NCI-H146 treated with DMSO at 0.1 percent for 48 hours (cell line): Measurements from ENCODE around the gene SMPDL3A.
A peak's percentile ranks its signal among the peaks of the same experiment; 100 is the strongest.

Experiments
- DNase-seq: peaks from one replicate; lab custom pipeline; 2025; ENCODE audit not compliant: unreplicated experiment; lab: John Stamatoyannopoulos, UW

Gene SMPDL3A

DNA sequence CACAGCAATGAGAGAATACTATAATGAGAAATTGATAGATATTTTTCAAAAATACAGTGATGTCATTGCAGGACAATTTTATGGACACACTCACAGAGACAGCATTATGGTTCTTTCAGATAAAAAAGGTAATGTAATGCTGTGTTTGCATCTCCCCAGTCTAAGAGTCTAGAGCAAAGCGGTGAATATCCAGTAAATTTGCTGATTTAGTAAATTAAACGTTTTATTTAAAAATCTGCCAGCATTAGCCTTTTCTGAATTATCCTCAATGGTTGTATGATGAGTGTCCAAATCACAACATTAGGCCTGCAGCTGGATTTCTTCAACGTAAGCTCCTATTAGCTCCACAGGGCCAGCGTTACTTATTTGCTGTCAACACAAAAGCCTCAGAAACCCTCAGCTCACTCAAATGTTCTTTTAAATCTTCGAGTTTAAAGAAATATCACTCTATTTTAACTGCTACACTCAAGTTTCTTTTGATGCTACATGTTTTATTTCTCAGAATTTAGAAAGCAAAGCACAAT lies 16.0 kb downstream of the SMPDL3A start:
- DNase-seq = no peak

DNA sequence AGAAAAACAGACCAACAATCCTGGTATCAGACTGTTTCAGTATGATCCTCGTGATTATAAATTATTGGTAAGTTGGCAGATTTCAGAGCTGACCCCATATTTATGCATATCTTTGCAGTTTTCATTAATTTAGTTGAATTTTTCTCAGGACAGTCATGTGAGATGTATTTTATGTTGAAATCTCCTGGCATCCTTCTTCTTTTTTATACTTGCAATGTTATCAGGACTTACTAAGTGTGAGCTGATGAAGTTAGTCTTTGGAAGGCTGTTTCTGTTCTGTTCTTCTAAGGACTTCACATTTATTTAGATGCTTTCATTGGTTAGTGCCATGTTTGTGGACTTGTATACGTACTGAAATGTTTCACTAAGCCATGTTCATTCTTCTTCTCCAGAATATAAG lies 17.2 kb downstream of the SMPDL3A start:
- DNase-seq = no peak

DNA sequence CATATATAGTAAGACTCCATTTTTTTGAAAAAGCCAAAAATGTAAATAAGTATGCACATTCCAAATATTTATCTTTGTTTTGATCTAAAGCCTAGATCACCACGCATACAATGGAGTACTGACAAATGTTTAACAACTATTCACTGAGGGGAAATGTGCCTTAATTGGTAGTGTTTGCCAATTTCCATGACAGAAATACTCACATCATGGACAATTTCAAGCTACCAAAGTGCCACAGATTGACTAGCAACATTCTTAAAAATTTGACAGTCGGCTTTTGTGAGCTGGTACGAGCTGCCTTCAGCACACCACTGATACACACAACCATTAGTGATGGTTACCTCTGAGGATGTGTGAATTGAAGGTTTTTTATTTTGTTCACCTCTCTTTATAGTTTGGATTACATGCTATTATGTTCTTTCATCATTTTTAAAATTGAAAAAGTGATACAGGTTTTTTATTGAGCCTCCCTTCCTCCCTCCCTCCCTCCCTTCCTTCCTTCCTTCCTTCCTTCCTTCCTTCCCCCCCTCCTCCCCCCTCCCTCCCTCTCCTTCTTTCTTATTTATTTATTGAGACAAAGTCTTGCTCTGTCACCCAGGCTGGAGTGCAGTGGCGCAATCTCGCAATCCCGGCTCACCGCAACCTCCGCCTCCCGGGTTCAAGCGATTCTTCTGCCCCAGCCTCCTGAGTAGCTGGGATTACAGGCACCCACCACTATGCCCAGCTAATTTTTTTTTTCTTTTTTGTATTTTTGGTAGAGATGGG lies 19.2 kb downstream of the SMPDL3A start:
- DNase-seq = no peak

DNA sequence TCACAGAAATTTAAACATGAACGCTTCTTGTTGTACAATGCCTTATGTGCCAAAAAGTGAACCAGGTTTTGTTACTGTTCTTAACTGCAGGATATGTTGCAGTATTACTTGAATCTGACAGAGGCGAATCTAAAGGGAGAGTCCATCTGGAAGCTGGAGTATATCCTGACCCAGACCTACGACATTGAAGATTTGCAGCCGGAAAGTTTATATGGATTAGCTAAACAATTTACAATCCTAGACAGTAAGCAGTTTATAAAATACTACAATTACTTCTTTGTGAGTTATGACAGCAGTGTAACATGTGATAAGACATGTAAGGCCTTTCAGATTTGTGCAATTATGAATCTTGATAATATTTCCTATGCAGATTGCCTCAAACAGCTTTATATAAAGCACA lies 19.9 kb downstream of the SMPDL3A start:
- no peak for DNase-seq

DNA sequence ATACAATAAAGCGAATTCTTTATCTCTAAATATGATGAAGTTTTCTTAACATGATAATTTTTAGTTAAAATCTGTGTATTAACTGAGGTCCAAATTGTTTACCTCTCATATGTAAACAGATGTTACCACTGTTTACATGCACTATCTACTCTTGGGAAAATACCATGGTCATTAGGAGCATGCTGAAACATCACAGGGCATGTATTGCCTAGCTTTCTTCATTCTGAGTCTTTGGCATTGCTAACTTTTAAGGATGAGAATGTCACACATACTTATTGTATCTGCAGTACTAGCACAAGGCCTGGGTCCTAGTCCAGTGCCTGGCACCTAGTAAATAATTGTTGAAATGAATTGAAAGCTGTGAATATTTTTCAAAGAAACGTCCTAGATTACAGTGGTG lies 20.6 kb downstream of the SMPDL3A start:
- DNase-seq = no peak

DNA sequence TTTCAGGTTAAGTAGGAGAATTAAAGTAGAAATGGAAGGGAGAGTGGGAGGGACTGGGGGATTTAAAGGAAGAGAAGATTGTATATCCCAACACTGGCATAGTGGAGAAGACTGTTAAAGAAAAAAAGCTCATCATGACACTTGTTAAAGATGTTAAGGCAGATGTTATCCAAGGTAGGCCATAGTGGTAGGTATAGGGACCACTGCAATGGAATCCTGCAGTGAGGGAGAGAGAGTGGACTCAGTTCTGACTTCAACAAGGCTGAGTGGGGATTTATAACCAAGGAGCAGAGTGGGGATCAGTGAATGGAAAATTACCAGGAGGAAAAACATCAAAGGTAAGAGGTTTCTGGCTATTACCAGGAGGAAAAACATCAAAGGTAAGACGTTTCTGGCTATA lies 21.1 kb downstream of the SMPDL3A start:
- no peak for DNase-seq

DNA sequence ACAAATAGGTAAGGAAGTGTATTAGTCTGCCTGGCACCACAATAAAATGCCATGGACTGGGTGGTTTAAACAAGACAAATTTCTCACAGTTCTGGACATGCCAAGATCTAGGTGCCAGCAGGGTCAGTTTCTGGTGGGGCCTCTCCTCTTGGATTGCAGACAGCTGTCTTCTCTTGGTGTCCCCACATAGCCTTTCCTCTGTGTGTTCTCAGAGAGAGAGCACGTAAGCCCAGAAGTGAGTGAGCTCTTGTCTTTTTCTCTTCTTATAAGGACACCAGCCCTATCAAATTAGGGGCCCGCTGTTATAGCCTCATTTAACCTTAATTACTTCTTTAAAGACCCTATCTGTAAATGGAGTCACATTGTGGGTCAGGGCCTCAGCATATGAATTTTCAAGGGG lies 28.3 kb downstream of the SMPDL3A start:
- DNase-seq = peak; percentile 85

DNA sequence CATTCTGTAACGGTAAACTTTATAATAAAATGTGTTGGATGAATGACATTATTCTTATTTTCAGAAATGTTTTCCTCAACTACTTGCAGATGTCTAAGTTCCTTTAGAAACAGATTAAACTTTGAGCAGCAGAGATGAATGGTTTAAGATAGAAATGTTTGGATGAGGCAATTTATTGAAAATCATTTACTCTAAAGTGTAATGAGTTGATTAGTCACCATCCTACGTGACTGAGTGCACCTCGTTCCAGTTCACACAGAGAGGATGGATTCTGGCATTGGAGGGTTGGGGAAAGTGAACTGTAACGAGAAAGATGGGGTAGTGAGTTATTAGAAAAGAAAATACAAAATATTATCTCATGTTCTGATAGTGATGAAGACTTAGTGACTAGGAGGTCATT lies 28.7 kb downstream of the SMPDL3A start:
- DNase-seq = peak; percentile 89

DNA sequence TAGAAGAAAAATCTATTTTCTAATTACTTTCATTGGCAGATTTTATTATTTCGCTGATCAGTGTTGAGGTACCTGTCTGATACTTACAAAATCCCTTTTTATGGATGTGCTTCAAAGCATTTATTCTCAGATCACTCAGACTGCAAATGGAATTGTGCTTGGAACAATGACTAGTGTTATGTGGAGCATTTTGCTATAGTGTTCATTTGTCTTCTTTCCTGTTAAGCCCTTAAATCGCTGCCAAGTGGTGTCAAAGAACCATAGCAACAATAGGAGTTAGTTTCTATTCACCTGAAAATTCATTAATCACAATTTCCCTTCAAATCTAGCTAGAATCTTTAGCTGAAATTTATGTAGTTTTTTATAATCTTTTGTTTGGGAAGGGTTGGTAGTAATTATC lies 29.8 kb downstream of the SMPDL3A start:
- DNase-seq = peak; percentile 81

DNA sequence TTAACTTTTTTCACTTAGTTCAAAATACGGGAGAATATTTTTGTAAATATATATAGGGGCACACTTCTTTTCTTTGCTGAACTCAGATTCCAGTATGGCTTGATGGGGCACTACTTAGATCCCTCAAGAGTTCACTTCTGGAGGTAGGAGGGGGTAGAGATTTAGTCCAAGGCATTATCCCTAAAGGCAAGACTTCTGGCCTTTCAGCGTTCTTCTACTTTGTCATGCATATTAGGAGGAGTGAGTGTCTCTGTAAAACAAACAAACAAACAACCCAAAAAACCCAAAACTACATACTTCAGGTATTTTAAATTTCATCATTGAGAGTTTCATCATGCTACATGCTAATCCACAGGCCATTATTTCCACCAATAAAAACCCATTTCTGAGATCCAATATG lies 32.0 kb downstream of the SMPDL3A start:
- DNase-seq = no peak

DNA sequence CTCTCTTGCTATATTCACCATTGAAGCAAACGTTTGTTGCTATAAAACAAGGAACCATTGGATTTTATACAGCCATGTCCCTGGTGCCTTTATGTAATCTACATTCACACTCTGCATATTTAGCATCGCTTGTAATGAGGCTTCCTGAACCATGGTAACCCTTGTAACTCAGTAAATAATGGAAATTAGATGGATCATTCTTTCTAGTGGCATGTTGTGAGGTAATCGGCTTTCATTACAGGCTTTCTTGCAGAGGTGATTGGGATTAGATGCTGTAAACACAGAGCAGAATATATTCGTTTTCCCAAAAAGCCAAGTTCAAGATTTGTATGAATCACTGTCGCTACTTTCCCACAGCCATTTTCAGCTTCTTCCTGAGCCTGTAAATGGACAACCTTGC lies 36.1 kb downstream of the SMPDL3A start:
- DNase-seq = peak; percentile 59

DNA sequence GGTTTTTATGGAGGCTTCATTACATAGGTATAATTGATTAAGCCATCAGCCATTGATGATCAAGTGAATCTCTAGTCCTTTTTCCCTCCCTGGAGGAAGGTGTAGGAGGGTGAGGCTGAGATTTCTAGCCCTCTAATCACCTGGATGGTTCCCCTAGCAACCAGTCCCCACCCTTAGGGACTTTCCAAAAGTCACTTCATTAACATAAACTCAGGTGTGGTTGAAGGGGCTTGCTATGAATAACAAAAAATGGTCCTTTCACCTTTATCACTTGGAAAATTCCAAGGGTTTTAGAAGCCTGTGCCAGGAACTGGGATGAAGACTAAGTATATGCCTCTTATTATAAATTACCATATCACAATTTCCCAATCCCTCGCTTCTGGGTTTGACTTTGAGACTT lies 40.4 kb downstream of the SMPDL3A start:
- no peak for DNase-seq

DNA sequence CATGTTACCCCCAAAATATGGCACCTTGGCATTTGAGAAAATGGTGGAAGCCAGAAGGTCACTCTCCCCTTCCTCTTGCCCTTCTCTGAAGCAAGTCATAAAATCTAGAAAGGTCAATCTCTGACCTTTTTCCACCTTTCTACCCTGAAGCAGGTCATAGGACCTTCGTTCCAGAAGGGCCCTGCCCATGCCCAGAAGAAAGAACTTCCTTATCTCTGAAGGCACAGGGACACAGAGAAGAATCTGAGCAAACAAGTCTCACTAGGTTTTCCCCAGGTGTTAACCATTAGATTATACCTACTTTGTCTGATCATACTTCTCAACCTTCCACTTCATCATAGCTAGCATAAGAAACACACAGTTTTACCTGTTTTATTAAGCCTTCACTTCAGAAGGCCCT lies 42.5 kb downstream of the SMPDL3A start:
- DNase-seq = no peak

DNA sequence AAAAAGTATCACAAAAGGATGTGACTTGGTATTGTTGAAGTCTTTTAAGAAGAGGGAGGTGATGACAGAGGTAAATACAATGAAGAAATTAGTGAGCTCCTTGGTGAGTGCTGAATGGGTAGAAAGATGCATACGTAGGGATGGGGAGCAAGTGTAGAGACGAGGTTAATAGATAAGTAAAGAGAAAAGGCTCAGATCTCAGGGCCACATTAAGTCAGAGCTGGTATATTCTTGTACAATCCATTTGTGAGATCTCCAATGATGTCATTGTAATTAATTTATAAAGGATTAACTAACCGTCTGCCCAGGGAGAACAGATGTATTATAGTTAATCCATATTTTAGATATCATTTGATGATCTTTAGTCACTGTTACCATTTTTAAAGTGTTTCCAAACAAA lies 43.4 kb downstream of the SMPDL3A start:
- no peak for DNase-seq

DNA sequence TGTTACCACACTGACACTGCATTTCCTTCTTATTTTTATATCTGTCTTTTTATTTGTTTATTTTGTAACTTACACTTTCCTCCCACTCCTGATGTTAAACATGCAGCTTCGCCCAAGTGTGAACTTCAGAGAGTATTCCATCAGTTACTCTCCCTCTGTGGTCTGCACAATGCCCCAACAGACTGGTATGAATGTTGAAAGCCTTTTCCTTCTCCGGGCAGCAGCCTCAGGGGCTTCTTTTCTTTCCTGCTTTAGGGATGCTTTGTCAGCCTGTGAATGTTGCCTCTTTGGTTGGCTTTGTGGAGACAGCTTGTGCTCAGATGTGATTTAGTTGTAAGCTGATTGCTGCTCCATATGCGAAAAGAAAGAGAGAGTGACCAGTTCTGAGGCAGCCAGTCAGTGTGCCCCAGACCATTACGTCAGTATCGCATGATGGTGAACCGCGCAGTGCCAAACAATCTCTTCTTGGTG lies 44.0 kb downstream of the SMPDL3A start:
- no peak for DNase-seq

DNA sequence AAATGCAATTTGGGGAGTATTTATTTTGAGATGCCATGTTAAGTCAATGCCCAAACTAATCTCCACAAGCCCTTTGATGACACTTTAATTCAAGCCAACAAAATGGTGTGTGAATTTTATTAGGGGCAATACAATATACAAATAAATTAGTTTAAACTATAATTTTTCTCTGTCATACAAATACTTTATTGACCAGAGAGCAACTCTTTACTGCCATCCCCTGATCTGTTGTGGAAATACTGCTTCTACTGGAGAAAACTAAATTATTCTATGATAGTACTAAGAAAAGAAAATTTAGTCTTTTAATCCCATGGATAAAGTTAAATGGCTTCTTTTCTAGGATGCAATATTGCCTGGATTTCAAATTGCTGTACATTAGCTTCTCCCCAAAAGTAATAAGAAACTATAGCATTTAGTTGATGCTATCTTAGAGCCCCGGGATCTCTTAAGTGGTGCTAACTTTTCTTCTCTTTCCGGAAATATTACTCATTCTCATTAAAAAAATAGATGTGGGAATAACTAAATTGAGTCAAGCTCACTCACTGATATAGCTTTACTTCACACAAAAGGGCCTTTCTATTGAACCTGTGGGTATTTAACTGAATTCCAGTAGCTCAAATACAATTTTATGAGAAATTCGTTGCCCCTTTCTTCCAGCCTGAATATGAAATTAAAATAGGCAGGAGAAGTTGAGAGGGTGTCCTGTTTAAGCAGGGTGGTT lies 49.2 kb downstream of the SMPDL3A start:
- DNase-seq = peak; percentile 31

DNA sequence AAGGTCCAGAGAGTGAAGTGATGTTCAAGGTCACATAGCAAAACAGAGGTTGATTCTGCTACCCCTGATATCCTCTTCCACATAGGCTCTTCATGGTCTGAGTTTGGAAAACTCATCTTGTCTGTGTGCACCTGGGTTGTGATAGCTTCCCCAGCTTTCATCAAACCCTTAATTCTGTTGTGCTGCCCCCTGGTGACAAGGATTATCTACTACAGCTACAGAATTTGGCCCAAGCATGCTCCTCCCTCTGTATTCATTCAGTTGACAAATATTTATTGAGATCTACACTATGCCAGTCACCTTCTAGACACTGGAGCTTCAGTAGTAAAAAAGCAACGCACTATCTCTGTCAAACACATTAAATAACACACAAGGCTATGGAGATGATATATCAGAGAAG lies 50.4 kb downstream of the SMPDL3A start:
- peak; percentile 68 for DNase-seq

DNA sequence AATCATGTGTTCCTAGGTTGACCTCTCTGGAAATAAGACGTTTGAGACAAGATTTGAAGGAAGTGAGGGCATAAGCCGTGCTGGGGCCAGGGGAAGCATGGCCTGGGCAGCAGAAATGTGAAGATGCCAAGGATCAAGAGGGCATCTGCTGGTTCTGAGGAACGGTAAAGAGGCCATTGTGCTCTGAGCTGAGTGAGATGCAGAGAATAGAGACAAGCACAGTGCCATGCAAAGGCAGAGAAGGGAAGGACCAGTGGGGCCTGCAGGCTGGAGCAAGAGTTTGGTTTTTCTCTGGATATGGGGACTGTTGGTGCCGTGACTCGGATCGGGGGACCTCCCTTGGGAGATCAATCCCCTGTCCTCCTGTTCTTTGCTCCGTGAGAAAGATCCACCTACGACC lies 50.8 kb downstream of the SMPDL3A start:
- no peak for DNase-seq

DNA sequence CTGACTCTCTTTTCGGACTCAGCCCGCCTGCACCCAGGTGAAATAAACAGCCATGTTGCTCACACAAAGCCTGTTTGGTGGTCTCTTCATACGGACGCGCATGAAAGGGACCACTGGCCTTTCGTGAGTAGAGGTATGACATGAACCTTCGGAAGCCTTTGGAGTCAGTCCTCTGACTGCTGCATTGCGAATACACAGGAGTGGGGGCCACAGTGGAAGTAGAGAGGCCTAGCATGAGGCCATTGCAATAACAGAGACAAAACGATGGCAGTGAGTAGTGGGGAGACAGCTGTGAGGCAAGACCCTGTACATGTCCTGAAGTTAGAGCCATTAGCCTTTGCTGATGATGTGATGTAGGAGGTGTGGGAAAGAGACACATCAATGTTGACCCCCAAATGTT lies 56.4 kb downstream of the SMPDL3A start:
- no peak for DNase-seq

DNA sequence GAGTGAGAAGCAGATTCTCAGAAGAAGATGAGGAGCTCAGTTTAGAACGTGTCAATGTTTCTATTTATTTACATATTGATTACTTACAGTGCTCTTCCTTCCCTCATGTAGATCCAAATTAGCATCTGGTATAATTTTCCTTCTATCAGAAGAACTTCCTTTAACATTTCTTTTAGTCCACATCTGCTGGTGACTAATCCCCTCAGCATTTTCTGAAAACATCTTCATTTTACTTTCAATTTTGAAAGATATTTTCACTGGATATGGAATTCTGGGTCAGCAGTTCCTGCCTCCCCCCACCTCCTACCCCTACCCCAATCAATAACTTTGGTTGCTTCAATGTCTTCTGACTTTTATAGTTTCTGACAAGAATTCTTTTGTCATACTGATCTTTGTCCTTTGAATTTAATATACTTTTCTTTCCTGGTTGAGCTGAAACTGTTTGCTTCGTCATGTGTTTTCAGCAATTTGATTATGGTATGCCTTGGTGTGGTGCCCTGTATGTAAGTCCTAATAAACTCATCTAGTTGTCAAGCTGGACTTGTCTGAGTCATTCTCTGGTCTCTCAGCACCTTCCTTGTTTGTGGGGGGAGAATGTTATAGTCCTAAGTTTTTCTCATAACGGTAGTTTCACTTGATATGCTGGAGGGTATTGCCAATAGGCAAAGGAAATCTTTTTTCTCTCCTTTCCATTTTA lies 57.0 kb downstream of the SMPDL3A start:
- no peak for DNase-seq

DNA sequence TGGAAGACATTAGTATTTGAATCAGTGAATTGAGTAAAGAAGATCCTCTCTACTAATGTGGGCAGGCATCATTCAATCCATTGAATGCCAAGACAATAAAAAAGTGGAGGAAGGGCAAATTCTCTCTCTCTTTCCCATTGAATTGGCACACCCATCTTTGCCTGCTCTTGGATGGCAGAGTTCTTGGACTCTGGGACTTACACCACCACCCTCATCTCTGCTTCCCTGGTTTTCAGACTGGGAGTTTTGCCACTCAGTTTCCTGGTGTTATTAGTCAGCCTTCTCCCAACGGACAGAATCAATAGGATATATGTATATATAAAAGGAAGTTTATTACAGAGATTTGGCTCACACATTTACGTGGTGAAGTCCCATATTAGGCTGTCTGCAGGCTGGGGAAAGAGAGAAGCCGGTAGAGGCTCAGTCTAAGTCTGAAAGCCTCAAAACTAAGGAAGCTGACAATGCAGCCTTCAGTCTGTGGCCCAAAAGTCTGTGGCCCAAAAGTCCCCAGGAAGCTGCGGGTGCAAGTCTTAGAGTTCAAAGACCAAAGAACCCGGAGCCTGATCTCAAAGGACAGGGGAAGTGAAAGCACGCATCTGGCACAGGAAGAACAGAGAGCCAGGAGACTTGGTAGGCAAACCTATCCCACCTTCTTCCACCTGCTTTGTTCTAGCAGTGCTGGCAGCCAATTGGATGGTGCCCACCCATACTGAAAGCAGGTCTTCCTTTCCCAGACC lies 64.4 kb downstream of the SMPDL3A start:
- DNase-seq = no peak
